NCI-H2227 (cell line): ENCODE measurements around the gene IMMP2L.

Experiments used
- DNase-seq: peaks from one replicate; lab custom pipeline; 2025; ENCODE audit not compliant: unreplicated experiment; lab: John Stamatoyannopoulos, UW

The IMMP2L gene

GRCh38 chr7:110890101-110890500 is 672.2 kb downstream of the IMMP2L start:
- DNase-seq: no peak

GRCh38 chr7:110889335-110889734 is 673.0 kb downstream of the IMMP2L start:
- no peak for DNase-seq

- no peak for DNase-seq
Measured at GRCh38 chr7:110888641-110889040, 673.7 kb downstream of the IMMP2L start.

GRCh38 chr7:110885474-110885873 is 676.8 kb downstream of the IMMP2L start:
- no peak for DNase-seq

GRCh38 chr7:110881721-110882120 is 680.6 kb downstream of the IMMP2L start:
- DNase-seq: no peak

- no peak for DNase-seq
Measured at GRCh38 chr7:110880971-110881370, 681.3 kb downstream of the IMMP2L start.

- no peak for DNase-seq
Measured at GRCh38 chr7:110877016-110877415, 685.3 kb downstream of the IMMP2L start.

- DNase-seq: no peak
Measured at GRCh38 chr7:110875346-110875745, 686.9 kb downstream of the IMMP2L start.

GRCh38 chr7:110871856-110872255 is 690.4 kb downstream of the IMMP2L start:
- DNase-seq: no peak

GRCh38 chr7:110870926-110871325 is 691.4 kb downstream of the IMMP2L start:
- no peak for DNase-seq

- DNase-seq: no peak
Measured at GRCh38 chr7:110868458-110868857, 693.8 kb downstream of the IMMP2L start.

- no peak for DNase-seq
Measured at GRCh38 chr7:110867771-110868170, 694.5 kb downstream of the IMMP2L start.

GRCh38 chr7:110863258-110863657 is 699.0 kb downstream of the IMMP2L start:
- DNase-seq: no peak

GRCh38 chr7:110861163-110861562 is 701.1 kb downstream of the IMMP2L start:
- no peak for DNase-seq

GRCh38 chr7:110857106-110857505 is 705.2 kb downstream of the IMMP2L start:
- no peak for DNase-seq

GRCh38 chr7:110856704-110857103 is 705.6 kb downstream of the IMMP2L start:
- no peak for DNase-seq

- no peak for DNase-seq
Measured at GRCh38 chr7:110854651-110855050, 707.6 kb downstream of the IMMP2L start.

- no peak for DNase-seq
Measured at GRCh38 chr7:110854166-110854565, 708.1 kb downstream of the IMMP2L start.

GRCh38 chr7:110853263-110853662 is 709.0 kb downstream of the IMMP2L start:
- no peak for DNase-seq

GRCh38 chr7:110852156-110852940 is 709.9 kb downstream of the IMMP2L start:
- no peak for DNase-seq

GRCh38 chr7:110850224-110850623 is 712.1 kb downstream of the IMMP2L start:
- DNase-seq: no peak

- DNase-seq: no peak
Measured at GRCh38 chr7:110842796-110843195, 719.5 kb downstream of the IMMP2L start.
